ENCODE results near the gene HEATR5B.

HEATR5B gene

DNA sequence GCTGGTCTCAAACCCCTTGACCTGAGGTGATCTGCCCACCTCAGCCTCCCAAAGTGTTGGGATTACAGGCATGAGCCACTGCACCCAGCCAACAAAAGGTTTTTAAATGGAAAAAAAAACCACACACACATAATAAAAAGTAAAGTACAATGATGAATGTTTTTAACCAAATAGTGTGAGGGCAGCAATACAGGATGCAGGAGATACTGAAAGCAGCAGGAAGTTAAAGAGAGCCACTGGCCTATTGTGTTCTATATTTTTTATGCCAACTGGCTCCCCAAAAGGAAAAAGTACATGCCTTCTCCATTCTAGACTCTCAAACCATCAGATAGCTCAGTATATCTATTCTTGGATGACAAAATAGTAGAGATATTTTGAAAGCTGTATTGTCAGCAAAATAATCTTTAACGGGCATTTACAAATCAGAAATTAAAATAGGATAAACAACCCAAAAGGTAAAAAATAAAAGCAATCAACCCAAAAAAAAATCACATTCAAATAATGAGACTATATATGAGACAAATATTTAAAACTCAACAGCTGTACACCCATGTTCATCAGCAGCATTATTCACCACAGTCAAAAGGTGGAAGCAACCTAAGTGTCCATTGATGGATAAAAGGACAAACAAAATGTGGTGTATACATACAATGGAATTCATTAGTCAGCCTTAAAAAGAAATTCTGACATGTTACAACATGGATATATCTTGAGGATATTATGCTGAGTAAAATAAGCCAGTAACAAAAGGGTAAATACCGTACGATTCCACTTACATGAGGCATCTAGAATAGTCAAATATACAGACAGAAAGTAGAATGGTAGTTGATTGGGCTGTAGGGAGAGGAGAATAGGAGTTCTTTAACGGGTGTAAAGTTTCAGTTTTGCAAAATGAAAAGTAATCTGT, 26.4 kb upstream of the HEATR5B start:
- H3K79me2 ChIP-seq (ENCODE audit: insufficient read depth, low read length) = no peaks in the 10 kb centered on the region
- H3K9ac ChIP-seq (ENCODE audit: low read length) = no peak overlapping the region
- TF ChIP-seq, protein P1, sequence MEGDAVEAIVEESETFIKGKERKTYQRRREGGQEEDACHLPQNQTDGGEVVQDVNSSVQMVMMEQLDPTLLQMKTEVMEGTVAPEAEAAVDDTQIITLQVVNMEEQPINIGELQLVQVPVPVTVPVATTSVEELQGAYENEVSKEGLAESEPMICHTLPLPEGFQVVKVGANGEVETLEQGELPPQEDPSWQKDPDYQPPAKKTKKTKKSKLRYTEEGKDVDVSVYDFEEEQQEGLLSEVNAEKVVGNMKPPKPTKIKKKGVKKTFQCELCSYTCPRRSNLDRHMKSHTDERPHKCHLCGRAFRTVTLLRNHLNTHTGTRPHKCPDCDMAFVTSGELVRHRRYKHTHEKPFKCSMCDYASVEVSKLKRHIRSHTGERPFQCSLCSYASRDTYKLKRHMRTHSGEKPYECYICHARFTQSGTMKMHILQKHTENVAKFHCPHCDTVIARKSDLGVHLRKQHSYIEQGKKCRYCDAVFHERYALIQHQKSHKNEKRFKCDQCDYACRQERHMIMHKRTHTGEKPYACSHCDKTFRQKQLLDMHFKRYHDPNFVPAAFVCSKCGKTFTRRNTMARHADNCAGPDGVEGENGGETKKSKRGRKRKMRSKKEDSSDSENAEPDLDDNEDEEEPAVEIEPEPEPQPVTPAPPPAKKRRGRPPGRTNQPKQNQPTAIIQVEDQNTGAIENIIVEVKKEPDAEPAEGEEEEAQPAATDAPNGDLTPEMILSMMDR (IDR thresholded peaks at IDR 0.05; ENCODE audit: low read length) = no peak
- TF ChIP-seq EZH2 (IDR thresholded peaks at IDR 0.05; ENCODE audit: borderline replicate concordance, low read length) = no peak
- no peaks in the 10 kb centered on the region for H3K4me1 ChIP-seq (ENCODE audit: insufficient read depth, low read length, severe bottlenecking)
- H3K27ac ChIP-seq (ENCODE audit: low read depth, low read length, poor library complexity, severe bottlenecking) = no peak overlapping the region
- H2AFZ ChIP-seq (ENCODE audit: low read length) = no peak overlapping the region
- no peaks in the 10 kb centered on the region for H3K27me3 ChIP-seq (ENCODE audit: insufficient read depth, low read length)
- no peaks in the 10 kb centered on the region for H3K9me2 ChIP-seq (ENCODE audit: low read depth, low read length)
- H3F3A ChIP-seq (ENCODE audit: insufficient read depth, low read length) = no peaks in the 10 kb centered on the region
- H3K9me3 ChIP-seq (ENCODE audit: low read length) = no peaks in the 10 kb centered on the region
- H3K4me2 ChIP-seq (ENCODE audit: low read length) = no peak overlapping the region
- peaks cover 65% of the 10 kb centered on the region for H3K36me3 ChIP-seq (ENCODE audit: insufficient read depth, low read length)
- H4K20me1 ChIP-seq (ENCODE audit: insufficient read depth, low read length) = no peaks in the 10 kb centered on the region
- H3K4me3 ChIP-seq (ENCODE audit: low read depth, low read length, poor library complexity, severe bottlenecking) = no peak overlapping the region

DNA sequence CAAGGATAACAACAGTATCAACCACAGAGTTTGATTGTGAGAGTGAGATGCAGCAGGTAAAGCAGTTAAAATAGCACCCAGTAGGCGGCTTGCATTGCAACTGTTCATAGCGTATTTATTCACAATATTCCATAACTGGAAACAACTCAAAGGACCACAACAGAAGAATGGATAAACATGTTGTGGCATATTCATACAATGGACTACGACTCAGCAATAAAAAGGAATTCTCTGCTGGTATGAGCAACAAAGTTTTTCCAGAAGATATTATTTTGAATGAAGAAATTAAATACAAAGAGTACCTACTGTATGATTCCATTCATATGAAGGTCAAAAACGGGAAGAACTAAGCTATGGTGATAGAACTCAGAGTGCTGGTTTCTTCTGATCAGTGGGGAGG, 25.4 kb upstream of the HEATR5B start:
- Histone ChIP-seq H3K36me3 (ENCODE audit: insufficient read depth, low read length) (peaks cover 68% of the 10 kb centered on the region), H3K9me2 (ENCODE audit: low read depth, low read length) (no peaks in the 10 kb centered on the region), H3K4me1 (ENCODE audit: insufficient read depth, low read length, severe bottlenecking) (no peaks in the 10 kb centered on the region), H3K9me3 (ENCODE audit: low read length) (no peaks in the 10 kb centered on the region), H4K20me1 (ENCODE audit: insufficient read depth, low read length) (no peaks in the 10 kb centered on the region), H3K4me3 (ENCODE audit: low read depth, low read length, poor library complexity, severe bottlenecking) (no peak overlapping the region), H3K4me2 (ENCODE audit: low read length) (no peak overlapping the region), H3K27ac (ENCODE audit: low read depth, low read length, poor library complexity, severe bottlenecking) (no peak overlapping the region), H3K9ac (ENCODE audit: low read length) (no peak overlapping the region), H3F3A (ENCODE audit: insufficient read depth, low read length) (no peaks in the 10 kb centered on the region), H2AFZ (ENCODE audit: low read length) (no peak overlapping the region), H3K79me2 (ENCODE audit: insufficient read depth, low read length) (no peaks in the 10 kb centered on the region), H3K27me3 (ENCODE audit: insufficient read depth, low read length) (no peaks in the 10 kb centered on the region)
- no peak for TF ChIP-seq EZH2 (IDR thresholded peaks at IDR 0.05; ENCODE audit: borderline replicate concordance, low read length)
- TF ChIP-seq, protein P1 (IDR thresholded peaks at IDR 0.05; ENCODE audit: low read length) = no peak

DNA sequence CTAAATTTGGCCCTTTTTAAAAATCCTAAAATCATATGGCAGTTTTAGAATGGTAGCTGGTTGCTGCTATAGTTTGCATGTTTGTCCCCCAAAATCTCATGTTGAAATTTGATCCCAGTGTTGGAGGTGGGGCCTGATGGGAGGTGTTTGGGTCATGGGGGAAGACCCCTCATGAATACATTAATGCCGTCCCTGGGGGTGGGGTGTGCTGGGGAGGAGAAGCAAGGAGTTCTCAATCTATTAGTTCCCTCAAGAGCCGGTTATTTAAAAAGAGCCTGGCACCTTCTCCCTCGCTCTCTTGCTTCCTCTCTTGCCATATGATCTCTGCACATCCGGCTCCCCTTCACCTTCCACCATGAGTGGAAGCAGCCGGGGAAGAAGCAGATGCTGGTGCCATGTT, 21.0 kb upstream of the HEATR5B start:
- Histone ChIP-seq H3K27me3 (ENCODE audit: insufficient read depth, low read length) (no peaks in the 10 kb centered on the region), H3F3A (ENCODE audit: insufficient read depth, low read length) (no peaks in the 10 kb centered on the region), H3K9me3 (ENCODE audit: low read length) (no peaks in the 10 kb centered on the region), H3K4me3 (ENCODE audit: low read depth, low read length, poor library complexity, severe bottlenecking) (no peak overlapping the region), H3K4me1 (ENCODE audit: insufficient read depth, low read length, severe bottlenecking) (no peaks in the 10 kb centered on the region), H3K36me3 (ENCODE audit: insufficient read depth, low read length) (peaks cover 49% of the 10 kb centered on the region), H3K4me2 (ENCODE audit: low read length) (no peak overlapping the region), H3K79me2 (ENCODE audit: insufficient read depth, low read length) (no peaks in the 10 kb centered on the region), H3K9ac (ENCODE audit: low read length) (no peak overlapping the region), H3K9me2 (ENCODE audit: low read depth, low read length) (no peaks in the 10 kb centered on the region), H4K20me1 (ENCODE audit: insufficient read depth, low read length) (no peaks in the 10 kb centered on the region), H2AFZ (ENCODE audit: low read length) (no peak overlapping the region), H3K27ac (ENCODE audit: low read depth, low read length, poor library complexity, severe bottlenecking) (no peak overlapping the region)
- TF ChIP-seq, protein P1 (IDR thresholded peaks at IDR 0.05; ENCODE audit: low read length) = no peak
- TF ChIP-seq EZH2 (IDR thresholded peaks at IDR 0.05; ENCODE audit: borderline replicate concordance, low read length) = no peak
